Esophagus muscularis mucosa (tissue), 4 donors: ENCODE measurements around the gene CDH4. TPM values are rescaled to one million over a fixed set of nuclear protein-coding genes. Genes with fewer than 3 reads are reported as not detected.

Source experiments
- DNase-seq: peaks from one replicate; pipeline ENCODE4 v3.0.0-alpha.2; 2017; ENCODE audit errors: extremely low spot score
- H3K27ac ChIP-seq, 4 donors: fragments of 200-600 bp; sonication (generic); replicated peaks in 1 of 4; 1 replicate in 3 of 4; 2 replicates in 1 of 4; pipeline ENCODE4 v1.5.1; 2016 to 2019; ENCODE audit warnings: mild to moderate bottlenecking in 1 of 4
- H3K27me3 ChIP-seq, 4 donors: fragments of 200-600 bp; sonication (generic); one replicate each; pipeline versions ENCODE4 v1.5.1 to v1.6.0; 2016 to 2019
- H3K36me3 ChIP-seq, 4 donors: fragments of 200-600 bp; sonication (generic); one replicate each; pipeline ENCODE4 v1.5.1; 2016 to 2019
- H3K4me1 ChIP-seq, 4 donors: fragments of 200-600 bp; sonication (generic); one replicate each; pipeline ENCODE4 v1.5.1; 2016 to 2019
- H3K4me3 ChIP-seq, 4 donors: fragments of 200-600 bp; sonication (generic); 1 replicate in 2 of 4; 2 replicates in 2 of 4; pipeline ENCODE4 v1.5.1; 2016 to 2019; ENCODE audit warnings: mild to moderate bottlenecking in 4 of 4, moderate library complexity in 1 of 4
- H3K9me3 ChIP-seq, 4 donors: fragments of 200-600 bp; sonication (generic); 1 replicate in 3 of 4; 2 replicates in 1 of 4; pipeline ENCODE4 v1.5.1; 2016 to 2019
- EP300 ChIP-seq: sonication (generic); formaldehyde crosslinking; IDR thresholded peaks from one replicate; pipeline ENCODE4 v1.6.1; 2017; ENCODE audit warnings: antibody characterized with exemption
- POLR2A ChIP-seq: fragments of 450-650 bp; IDR thresholded peaks from one replicate; pipeline ENCODE4 v1.6.1; 2017; ENCODE audit warnings: antibody characterized with exemption, moderate library complexity, mild to moderate bottlenecking, low read depth
- POLR2AphosphoS5 ChIP-seq, 2 donors: sonication (generic); formaldehyde crosslinking; IDR thresholded peaks; one replicate each; pipeline ENCODE4 v1.6.1; 2017; ENCODE audit warnings: antibody characterized with exemption in 2 of 2
- WGBS: methylation state at CpG from one replicate; pipeline ENCODE4 v1.1.5; 2018; 5-methylcytosine and 5-hydroxymethylcytosine counted together
- intact Hi-C: fragments of 100-400 bp; cut with DNase I; formaldehyde crosslinking; loops from one replicate; pipeline ENCODE4 v1.15.1; 2023
- total RNA-seq, 4 donors: library from RNA; depleted of rRNA; stranded (reverse); fragments of >200 nt; gene quantifications; one replicate each; pipeline versions ENCODE4 v1.1.0 to v1.2.1, GENCODE V29; 2016
- TF ChIP-seq, protein P1 (sequence below), 3 experiments: fragments of 200-600 bp in 2 of 3; fragments of 450-650 bp in 1 of 3; sonication (generic) in 2 of 3; IDR thresholded peaks; one replicate each; pipeline ENCODE4 v1.5.1; 2017 to 2019; ENCODE audit warnings: antibody characterized with exemption in 3 of 3, mild to moderate bottlenecking in 2 of 3, moderate library complexity in 1 of 3

Gene CDH4
- total RNA-seq, 4 donors from 2014 or later = 0.42 to 1.3 (median 0.48) TPM

DNA sequence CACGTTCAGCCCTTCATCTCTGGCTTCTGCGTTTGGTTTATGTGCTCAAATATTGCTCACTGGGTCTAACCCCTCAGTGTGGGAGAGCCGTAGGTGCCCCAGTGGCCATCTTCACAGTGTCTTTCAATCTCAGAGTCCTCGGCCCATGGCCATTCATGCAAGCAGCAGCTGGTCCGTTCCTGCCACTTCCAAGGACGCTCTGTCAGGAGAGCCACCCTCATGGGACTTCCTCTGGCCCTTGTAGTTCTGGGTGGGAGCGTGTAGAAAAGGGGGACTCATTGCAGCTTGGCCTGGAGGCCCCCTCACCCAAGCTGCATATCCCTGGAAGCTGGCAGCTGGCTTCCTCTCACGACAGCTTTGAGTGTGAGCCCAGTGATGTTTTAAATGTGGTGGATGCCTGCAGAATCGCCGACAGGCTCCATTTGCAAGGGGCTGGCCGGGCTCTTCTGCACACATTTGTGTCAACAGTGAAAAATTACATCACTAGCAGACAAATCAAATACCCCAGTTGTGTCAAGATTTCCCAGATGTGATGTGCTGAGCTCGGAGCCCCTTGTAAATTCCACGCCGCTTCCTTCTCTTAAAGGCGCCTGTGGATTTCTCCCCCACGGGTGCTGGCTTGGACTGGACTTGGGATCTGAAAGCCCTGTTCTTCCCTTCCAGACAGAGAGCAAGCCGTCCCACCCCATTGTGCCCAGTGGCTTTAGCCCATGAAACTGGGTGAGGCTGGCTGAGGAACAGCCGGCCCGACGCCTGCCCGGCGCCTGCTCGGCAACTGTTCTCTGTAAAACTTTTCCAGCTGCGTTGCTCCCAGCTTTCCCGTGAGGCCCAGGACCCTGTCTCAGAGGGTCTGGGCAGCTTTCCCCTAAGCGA is 453.6 kb downstream of the CDH4 start:
- H3K9me3 ChIP-seq = no peaks in the 10 kb centered on the region
- intact Hi-C loops = no loop called here
- DNase-seq = no peak
- H3K4me3 ChIP-seq = no peak overlapping the region
- H3K4me1 ChIP-seq = no peaks in the 10 kb centered on the region
- no peak overlapping the region for H3K27ac ChIP-seq
- WGBS = 38% methylated on average over 23 of the region's 26 CpGs
- no peaks in the 10 kb centered on the region for H3K36me3 ChIP-seq
- TF ChIP-seq EP300 (no peak), POLR2AphosphoS5 (IDR thresholded peaks at IDR 0.05) (no peak)
- H3K27me3 ChIP-seq = peaks cover 0 to 32% (median 0%) of the 10 kb centered on the region in 4 donors

- WGBS = 68% methylated on average over 28 of the region's 29 CpGs
- Histone ChIP-seq H3K4me1 (no peaks in the 10 kb centered on the region), H3K9me3 (no peaks in the 10 kb centered on the region), H3K27me3 (peaks cover 0 to 32% (median 0%) of the 10 kb centered on the region in 4 donors), H3K36me3 (no peaks in the 10 kb centered on the region), H3K4me3 (no peak overlapping the region), H3K27ac (no peak overlapping the region)
- intact Hi-C loops = no loop called here
- DNase-seq = no peak
- TF ChIP-seq POLR2AphosphoS5 (IDR thresholded peaks at IDR 0.05) (no peak), POLR2A (no peak)
- TF ChIP-seq, protein P1, sequence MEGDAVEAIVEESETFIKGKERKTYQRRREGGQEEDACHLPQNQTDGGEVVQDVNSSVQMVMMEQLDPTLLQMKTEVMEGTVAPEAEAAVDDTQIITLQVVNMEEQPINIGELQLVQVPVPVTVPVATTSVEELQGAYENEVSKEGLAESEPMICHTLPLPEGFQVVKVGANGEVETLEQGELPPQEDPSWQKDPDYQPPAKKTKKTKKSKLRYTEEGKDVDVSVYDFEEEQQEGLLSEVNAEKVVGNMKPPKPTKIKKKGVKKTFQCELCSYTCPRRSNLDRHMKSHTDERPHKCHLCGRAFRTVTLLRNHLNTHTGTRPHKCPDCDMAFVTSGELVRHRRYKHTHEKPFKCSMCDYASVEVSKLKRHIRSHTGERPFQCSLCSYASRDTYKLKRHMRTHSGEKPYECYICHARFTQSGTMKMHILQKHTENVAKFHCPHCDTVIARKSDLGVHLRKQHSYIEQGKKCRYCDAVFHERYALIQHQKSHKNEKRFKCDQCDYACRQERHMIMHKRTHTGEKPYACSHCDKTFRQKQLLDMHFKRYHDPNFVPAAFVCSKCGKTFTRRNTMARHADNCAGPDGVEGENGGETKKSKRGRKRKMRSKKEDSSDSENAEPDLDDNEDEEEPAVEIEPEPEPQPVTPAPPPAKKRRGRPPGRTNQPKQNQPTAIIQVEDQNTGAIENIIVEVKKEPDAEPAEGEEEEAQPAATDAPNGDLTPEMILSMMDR (IDR thresholded peaks at IDR 0.05) = no peak
Measured at GRCh38 chr20:61706259-61706961, 454.3 kb downstream of the CDH4 start.

DNA sequence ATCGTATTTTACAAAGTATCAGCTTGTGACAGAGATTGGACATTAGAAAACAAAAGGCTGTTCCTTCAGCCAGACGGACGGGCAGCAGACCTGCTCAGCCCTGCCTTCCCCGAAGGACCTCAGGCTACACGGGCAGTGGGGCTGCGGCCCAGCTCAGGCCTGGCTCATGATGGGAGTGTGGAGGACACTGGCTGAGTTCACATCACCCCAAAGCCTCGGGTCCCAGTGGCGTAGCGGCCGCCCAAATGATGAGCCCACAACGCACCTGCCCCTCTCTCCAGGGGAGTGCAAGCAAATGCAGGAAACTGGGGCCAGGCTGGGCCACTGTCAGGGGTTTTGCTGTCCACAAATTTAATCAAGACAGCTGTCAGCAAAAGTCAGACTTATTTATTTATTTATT is 456.8 kb downstream of the CDH4 start:
- H3K27ac ChIP-seq = no peak overlapping the region
- 80% methylated on average over 5 of the region's 11 CpGs for whole genome bisulfite sequencing
- TF ChIP-seq, protein P1 (IDR thresholded peaks at IDR 0.05) = no peak
- TF ChIP-seq POLR2AphosphoS5 (IDR thresholded peaks at IDR 0.05) (no peak), EP300 (no peak), POLR2A (no peak)
- H3K4me3 ChIP-seq = no peak overlapping the region
- intact Hi-C loops = no loop called here
- peaks cover 0 to 39% (median 0%) of the 10 kb centered on the region in 4 donors for H3K27me3 ChIP-seq
- no peaks in the 10 kb centered on the region for H3K4me1 ChIP-seq
- no peaks in the 10 kb centered on the region for H3K9me3 ChIP-seq
- no peak for DNase-seq
- no peaks in the 10 kb centered on the region for H3K36me3 ChIP-seq

GRCh38 chr20:61710108-61710507 is 458.0 kb downstream of the CDH4 start:
- TF ChIP-seq POLR2A (no peak), POLR2AphosphoS5 (IDR thresholded peaks at IDR 0.05) (no peak), EP300 (no peak)
- TF ChIP-seq, protein P1 (IDR thresholded peaks at IDR 0.05) = no peak
- Histone ChIP-seq H3K4me1 (no peaks in the 10 kb centered on the region), H3K27ac (no peak overlapping the region), H3K36me3 (no peaks in the 10 kb centered on the region), H3K4me3 (no peak overlapping the region), H3K27me3 (peaks cover 0 to 34% (median 0%) of the 10 kb centered on the region in 4 donors), H3K9me3 (no peaks in the 10 kb centered on the region)
- no peak for DNase-seq
- intact Hi-C loops = loop anchor here (10.0 kb wide), 1 partner anchor 975 kb away; no protein-coding TSS in a partner anchor
- WGBS = 80% methylated on average over 6 of the region's 8 CpGs

DNA sequence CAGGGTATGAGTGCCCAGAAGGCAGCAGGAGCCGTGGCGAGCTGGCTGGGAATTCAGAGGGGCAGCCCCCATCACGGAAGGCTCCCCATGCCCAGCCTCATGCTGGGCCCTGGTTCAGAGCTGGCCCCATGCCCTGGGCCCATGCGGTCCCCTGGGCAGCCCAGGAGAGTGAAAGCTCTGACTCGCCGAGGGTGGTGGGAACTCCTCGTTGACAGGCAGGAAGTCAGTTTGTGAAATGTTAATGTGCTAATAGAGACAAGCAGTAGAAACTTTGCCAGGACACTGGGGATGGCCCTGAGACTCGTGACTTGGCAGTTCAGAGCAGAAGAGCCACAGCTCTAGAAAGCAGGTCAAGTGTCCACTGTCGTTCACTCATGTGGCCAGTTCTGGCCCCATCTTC is 460.6 kb downstream of the CDH4 start:
- intact Hi-C loops = loop anchor here (10.0 kb wide), 1 partner anchor 978 kb away; no protein-coding TSS in a partner anchor
- H3K27ac ChIP-seq = no peak overlapping the region
- H3K9me3 ChIP-seq = peaks cover 0 to 17% (median 12%) of the 10 kb centered on the region in 4 donors
- WGBS = 34% methylated on average over 4 of the region's 9 CpGs
- DNase-seq = no peak
- no peaks in the 10 kb centered on the region for H3K4me1 ChIP-seq
- no peaks in the 10 kb centered on the region for H3K36me3 ChIP-seq
- peaks cover 0 to 38% (median 0%) of the 10 kb centered on the region in 4 donors for H3K27me3 ChIP-seq
- no peak for TF ChIP-seq EP300
- no peak overlapping the region for H3K4me3 ChIP-seq
